Neural progenitor cell (in vitro differentiated cells): ENCODE results near the gene RNF220.

Experiments
- CTCF ChIP-seq: fragments of 200-600 bp; sonication (generic); IDR thresholded peaks from 2 replicates; pipeline ENCODE4 v1.5.1; 2017; ENCODE audit warnings: antibody characterized with exemption, mild to moderate bottlenecking
- EZH2phosphoT487 ChIP-seq: fragments of 200-600 bp; sonication (generic); IDR thresholded peaks from 2 replicates; pipeline ENCODE4 v1.6.1; 2017; ENCODE audit warnings: antibody characterized with exemption

- no peak for TF ChIP-seq EZH2phosphoT487
- TF ChIP-seq CTCF: no peak
Measured at GRCh38 chr1:44559913-44560312, 154.9 kb downstream of the RNF220 start.
